Cardiac septum (tissue), 1 donor: ENCODE data around the gene LRRC23. TPM values are rescaled to one million over a fixed set of nuclear protein-coding genes. Genes with fewer than 3 reads are reported as not detected.

Experiments
- DNase-seq: peaks from one replicate; pipeline ENCODE4 v3.0.0-alpha.2; 2020; ENCODE audit warnings: low spot score
- intact Hi-C: fragments of 100-400 bp; cut with DNase I; formaldehyde crosslinking; loops from one replicate; pipeline ENCODE4 v1.14.0; 2022
- total RNA-seq: library from RNA; stranded (reverse); fragmentation: NEBNext Ultra II Directional; extraction: Animal tissue kit (Norgen Biotek cat#: 25700); gene quantifications from one replicate; pipeline ENCODE4 v1.2.1, GENCODE V29; 2021
- donor health status: DM: no; HTN: no; CAD: no.

The LRRC23 gene
- total RNA-seq, 1 donor from 2014 or later: 13.3 TPM

DNA sequence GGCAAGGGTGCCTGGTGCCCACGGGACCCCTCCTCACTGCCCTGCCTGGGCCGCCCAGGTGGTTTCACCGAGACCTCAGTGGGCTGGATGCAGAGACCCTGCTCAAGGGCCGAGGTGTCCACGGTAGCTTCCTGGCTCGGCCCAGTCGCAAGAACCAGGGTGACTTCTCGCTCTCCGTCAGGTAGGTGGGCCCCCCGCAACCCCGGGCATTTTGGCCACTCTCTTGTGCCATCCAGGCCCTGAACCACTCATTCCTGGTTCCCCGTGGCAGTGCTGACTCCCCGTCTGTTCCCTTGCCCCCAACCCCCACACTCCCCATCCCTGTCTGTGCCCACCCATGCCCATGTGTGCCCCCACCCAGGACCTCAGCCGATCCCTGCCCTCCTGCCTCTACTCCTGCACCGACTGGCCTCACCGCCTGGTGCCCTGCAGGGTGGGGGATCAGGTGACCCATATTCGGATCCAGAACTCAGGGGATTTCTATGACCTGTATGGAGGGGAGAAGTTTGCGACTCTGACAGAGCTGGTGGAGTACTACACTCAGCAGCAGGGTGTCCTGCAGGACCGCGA is 47.0 kb downstream of the LRRC23 start:
- intact Hi-C loops: no loop called here
- peak; percentile 77 for DNase-seq

DNA sequence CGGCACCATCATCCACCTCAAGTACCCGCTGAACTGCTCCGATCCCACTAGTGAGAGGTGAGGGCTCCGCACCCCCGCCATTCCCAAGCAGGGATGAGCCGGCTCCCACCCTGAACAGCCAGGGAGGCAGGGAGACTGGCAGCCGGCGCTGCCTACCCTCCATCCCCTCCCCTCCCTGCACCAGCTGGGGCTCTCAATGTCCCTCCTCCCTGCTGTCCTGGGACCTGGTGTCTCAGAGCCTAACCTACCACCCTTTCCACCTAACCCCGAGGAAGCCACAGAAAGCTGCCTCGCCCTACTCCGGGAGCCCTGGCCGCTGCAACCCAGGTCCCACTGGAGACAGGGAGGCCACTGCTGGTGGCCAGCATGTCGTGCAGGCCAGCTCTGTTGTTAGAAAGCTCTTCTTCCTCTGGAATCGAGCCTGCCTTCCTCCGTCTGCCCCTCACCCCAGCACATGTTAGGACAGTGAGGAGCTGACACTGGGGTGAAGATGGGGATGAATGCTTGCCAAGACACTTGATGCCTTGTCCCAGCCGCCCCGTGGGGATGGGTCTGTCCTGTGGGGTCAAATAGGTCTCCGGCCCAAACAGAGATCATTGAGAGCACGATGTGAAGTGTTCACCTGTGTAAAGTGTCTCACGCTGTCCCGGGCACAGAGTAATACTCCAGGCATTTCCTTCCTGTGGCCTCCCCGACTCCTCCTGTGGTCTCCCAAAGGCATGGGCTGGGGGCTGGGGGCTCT is 47.7 kb downstream of the LRRC23 start:
- DNase-seq: peak; percentile 72
- intact Hi-C loops: no loop called here

DNA sequence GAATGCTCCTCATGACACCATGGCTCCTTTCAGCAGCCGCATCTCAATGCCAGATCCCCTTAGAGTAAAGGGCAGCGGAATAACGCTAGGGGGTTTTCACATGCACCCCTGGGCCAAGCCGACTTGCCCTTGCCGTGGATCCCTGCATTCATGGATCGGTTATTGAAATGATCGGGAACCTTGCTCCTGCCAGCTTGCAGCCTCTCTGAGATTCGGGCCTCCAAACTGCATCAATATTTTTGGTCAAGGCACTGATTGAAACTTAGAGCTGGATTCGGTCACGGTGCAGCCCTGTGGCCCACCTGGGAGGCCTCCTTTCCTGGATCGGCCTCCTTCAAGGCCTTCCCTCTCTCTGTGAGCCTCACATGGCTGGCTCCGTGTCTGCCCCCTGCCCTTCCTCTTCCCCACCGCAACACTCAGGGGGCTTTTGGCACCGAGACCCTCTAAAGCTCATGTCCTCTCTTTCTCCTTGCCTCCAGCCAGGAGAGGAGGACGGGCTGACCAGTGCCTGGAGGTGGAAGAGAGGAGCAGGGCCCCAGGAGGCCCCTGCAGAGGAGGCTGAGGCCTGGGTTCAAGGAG is 48.3 kb downstream of the LRRC23 start:
- DNase-seq: no peak
- intact Hi-C loops: no loop called here

DNA sequence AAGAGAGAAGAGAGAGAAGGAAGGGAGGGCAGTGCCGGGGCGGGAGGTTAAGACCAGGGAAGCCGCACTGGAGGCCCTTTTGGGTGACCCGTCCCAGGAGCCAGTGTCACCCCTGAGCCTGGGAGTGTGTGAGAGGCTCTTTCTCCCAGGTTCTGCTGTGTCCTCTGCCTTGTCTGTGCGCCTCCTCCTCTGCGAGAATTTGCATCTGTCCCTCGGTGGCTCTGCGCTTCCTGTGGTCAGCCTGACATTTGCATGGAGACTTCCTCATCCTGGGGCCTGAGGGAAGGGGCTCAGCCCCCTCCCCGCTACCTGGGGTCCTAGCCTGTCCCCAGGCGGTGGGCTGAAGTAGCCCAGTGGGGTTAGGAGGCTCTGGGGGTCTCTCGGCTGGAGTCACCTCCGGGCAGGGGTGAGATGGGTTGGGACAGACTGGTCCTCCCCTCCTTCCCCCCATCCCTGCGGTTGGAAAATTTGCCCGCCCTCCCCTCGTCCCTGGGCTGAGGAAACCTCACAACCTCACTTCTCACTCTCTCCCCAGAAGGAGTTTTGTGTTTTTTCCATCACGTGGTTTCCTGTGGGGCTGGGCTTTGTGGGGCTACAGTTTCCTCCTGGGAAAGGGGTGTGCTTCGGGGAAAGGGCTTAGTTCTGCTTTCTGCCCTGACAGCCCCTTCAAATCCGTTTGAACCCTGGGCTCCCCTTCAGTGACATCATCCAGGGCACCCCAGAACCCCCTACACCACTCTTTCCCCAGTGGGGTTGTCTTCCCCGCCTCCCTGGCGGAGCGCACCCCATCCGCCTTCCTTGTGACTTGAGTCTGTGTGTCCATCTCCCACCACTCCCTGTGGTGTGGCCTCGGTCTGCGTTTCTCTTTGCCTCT is 49.1 kb downstream of the LRRC23 start:
- intact Hi-C loops: no loop called here
- peak; percentile 92 for DNase-seq

DNA sequence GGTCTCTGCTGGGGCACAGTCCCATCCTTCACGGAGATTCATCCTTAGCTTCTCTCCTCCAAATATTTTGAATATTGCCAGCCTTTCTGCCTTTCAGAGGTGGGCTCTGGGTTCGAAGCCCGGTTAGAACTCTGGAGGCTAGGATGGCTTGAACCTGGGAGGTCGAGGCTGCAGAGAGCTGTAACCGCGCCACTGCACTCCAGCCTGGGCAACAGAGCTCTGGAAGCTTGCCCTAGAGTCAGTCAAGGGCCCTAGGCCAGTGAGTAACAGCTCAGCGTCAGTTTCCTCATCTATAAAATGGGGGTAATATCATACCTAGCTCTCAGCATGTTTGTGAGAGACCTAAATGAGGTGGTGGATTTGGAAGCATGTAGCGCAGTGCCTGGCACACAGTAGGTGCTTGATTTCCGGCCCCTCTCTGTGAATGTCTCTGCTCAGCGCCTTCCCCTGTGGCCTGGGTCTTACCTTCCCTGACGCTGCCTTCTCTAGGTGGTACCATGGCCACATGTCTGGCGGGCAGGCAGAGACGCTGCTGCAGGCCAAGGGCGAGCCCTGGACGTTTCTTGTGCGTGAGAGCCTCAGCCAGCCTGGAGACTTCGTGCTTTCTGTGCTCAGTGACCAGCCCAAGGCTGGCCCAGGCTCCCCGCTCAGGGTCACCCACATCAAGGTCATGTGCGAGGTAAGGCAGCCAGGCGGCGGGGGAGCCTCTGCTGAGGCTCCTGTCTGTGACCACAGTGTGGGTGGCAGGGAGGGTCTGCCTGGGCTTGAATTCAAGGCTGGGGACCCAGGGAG is 49.9 kb downstream of the LRRC23 start:
- DNase-seq: peak; percentile 70
- intact Hi-C loops: no loop called here

DNA sequence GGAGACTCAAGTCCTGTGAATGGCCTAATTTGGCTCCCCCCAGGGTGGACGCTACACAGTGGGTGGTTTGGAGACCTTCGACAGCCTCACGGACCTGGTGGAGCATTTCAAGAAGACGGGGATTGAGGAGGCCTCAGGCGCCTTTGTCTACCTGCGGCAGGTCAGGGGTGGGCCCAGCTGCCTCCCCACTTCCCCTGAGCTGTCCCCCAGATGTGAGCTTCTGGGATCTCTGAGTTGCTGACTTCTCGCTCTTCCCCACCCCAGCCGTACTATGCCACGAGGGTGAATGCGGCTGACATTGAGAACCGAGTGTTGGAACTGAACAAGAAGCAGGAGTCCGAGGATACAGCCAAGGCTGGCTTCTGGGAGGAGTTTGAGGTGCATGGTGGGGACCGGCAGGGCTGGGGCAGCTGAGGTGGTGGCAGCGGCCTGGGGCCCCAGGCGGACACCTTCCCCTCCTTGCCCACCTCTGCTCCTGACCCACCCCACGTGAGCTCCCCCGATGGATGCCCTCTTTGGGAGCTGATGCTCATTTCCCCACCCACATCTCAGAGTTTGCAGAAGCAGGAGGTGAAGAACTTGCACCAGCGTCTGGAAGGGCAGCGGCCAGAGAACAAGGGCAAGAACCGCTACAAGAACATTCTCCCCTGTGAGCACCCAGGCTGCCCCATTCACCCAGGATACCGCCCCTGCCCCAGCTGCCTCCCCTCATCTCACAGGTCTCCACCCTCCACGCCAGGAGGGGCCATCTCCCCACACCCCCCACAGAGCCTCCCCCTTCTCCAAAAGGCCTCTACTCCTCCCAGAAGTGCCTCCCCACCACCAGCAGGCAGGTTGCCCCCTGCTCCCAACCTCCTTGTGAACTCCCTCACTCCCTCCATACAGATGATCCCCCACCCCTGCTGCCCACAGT is 50.7 kb downstream of the LRRC23 start:
- intact Hi-C loops: no loop called here
- DNase-seq: peak; percentile 63

DNA sequence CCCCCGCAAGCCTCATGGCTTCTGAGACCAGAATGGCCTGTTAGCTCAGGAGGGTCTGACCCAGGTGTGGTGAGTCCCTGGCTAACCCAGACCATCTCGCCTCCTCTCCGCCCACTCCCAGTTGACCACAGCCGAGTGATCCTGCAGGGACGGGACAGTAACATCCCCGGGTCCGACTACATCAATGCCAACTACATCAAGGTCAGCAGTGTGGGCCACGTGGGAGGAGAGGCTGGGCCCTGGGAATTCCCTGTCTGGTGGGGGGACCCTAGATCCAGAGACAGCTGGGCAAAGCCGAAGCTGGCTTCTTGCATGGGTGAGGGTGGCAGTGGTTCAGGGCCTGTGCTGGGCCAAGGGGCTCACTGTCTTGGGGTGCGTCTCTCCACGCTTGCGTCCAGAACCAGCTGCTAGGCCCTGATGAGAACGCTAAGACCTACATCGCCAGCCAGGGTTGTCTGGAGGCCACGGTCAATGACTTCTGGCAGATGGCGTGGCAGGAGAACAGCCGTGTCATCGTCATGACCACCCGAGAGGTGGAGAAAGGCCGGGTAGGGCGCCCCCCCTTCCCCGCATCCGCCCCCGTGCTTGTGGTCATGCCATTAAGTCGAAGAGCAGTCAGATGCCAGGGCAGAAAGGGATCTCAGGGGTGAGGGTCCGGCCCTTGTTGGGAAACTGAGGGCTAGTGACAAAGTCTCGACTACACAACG is 51.6 kb downstream of the LRRC23 start:
- intact Hi-C loops: no loop called here

DNA sequence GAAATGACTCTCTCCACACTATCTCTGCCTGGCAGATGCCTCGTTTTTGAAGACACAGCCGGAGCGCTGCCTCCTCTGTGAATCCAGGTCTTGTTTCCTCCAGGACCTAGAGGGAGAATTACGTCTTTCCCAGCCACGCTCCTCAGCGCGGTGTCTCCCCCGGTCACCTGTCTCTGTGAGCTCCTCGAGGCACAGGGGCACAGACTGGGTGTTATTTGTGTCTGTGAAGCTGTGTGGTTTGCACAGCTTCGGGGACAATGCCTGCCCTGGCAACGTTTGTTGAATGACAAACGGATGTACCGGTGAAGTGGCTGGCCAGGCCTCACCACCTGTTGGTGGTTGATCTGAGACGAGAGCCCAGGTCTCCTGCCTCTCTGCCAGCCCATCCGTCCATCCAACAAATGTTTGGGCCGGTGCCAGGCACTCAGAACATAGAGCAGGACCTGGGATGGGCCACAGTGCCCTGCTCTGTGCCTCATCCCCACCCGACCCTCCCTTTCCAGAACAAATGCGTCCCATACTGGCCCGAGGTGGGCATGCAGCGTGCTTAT is 52.6 kb downstream of the LRRC23 start:
- peak; percentile 71 for DNase-seq
- intact Hi-C loops: no loop called here

More for the DNA sequence above, 51.6 kb downstream of the LRRC23 start:
- DNase-seq: peak; percentile 75

DNA sequence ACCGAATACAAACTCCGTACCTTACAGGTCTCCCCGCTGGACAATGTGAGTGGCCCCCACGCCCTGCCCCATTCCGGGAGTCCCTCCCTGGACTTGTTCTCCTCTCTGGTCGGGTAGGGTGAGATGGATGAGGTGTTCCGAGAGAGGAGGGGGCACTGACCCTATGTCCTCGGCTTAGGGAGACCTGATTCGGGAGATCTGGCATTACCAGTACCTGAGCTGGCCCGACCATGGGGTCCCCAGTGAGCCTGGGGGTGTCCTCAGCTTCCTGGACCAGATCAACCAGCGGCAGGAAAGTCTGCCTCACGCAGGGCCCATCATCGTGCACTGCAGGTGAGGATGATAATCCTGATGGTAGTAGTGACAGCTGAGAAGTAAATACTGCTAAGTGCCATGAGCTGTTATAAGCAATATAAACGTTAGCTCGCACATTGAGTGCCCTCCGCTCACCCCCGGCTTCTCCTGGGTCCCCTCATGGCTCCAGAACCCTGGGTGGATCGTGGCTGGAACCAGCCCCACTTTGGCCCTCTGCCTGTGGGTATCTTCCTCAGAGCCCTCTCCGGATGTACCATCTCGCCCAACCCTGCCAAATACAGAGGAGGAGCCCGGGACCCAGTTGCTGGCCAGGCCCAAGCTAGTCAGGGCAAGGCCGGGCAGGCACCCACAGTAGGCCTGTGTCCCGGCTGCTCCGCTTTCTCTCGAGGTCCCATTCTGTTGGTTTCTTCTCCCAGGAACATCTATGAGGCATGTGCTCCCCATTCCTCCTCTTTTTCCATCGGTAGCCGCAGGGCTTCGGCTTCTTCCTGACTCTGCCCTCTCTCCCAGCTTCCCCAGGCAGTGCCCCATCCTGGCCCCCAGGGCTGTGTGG is 53.4 kb downstream of the LRRC23 start:
- intact Hi-C loops: no loop called here
- no peak for DNase-seq

DNA sequence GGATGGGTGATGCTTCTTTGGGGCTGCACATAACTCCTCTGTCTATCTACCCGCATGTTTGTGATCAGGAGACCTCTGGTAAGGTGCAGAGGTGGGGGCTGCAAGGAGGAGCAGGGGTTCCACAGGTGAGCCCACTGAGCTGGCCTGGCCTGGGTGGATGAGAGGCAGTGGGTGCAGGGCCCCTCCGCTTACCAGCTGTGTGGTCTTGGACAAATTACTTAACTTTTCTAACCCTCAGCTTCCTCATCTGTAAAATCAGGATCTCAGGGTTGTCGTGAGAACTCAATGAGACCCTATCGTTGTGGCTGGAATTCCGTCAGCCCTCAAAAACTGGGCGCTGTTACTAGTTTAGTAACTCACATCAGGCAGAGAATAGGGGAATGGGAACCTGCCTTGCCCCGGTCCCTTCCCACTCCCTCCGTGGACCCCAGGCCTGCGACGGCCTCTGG is 54.0 kb downstream of the LRRC23 start:
- intact Hi-C loops: no loop called here

DNA sequence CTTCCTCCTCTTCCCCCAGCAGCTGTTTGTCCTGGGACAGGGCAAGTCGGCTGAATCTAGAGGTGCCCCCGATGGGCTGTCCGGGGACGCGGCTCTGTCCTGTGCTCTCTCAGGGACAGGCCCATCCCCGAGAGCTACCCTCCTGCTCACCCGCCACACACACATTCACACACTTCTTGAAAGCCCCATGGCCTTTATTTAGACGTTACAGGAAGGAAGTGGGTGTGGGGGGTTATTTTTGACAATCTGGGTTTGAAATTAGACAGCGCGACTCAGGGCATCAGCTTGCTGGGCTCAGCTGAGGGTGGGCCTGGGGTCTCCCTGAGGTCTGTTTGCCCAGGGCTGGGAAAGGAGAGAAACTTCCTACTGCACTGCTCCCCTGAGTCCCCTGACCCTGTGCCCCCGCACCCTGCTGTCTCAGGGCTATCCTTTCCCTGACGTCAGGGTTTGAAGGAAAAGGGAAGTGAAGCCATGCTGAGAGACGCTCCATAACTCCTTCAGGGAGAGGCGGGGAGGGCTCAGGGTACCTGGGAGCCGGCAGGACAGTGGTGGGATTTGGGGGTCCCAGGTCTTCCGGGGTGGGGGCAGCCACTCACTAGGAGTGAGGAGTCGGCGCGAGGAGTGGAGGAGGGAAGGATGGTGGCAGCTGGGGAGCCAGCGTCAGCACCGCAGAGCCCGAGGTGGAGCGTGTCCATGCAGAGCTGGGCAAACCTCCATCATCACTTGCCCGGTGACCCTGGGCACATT is 54.6 kb downstream of the LRRC23 start:
- intact Hi-C loops: no loop called here
- no peak for DNase-seq

More for the DNA sequence above, 54.0 kb downstream of the LRRC23 start:
- DNase-seq: no peak

DNA sequence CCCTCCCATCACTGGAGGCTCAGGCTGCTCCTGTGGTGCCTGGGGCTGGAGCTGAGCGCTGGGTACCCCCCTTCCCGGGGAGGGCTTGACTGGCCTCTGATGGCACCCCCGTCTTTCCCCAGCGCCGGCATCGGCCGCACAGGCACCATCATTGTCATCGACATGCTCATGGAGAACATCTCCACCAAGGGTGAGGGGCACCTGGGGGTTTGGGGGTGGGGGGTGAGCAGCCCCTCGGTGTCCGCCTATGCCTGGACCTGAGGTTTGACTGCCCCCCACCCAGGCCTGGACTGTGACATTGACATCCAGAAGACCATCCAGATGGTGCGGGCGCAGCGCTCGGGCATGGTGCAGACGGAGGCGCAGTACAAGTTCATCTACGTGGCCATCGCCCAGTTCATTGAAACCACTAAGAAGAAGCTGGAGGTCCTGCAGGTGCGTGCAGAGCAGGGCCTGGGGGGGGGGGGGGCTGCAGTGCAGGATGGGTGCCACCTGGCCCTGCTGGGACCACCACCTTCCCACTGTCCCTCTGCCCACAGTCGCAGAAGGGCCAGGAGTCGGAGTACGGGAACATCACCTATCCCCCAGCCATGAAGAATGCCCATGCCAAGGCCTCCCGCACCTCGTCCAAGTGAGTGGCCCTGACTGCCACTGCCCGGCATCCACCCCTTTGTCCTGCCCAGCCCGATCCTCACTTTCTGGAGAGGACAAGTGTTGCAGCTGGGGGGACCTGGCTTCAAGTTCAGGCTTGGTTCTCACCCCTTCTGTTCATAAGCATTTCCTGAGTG is 55.4 kb downstream of the LRRC23 start:
- DNase-seq: no peak
- intact Hi-C loops: no loop called here

DNA sequence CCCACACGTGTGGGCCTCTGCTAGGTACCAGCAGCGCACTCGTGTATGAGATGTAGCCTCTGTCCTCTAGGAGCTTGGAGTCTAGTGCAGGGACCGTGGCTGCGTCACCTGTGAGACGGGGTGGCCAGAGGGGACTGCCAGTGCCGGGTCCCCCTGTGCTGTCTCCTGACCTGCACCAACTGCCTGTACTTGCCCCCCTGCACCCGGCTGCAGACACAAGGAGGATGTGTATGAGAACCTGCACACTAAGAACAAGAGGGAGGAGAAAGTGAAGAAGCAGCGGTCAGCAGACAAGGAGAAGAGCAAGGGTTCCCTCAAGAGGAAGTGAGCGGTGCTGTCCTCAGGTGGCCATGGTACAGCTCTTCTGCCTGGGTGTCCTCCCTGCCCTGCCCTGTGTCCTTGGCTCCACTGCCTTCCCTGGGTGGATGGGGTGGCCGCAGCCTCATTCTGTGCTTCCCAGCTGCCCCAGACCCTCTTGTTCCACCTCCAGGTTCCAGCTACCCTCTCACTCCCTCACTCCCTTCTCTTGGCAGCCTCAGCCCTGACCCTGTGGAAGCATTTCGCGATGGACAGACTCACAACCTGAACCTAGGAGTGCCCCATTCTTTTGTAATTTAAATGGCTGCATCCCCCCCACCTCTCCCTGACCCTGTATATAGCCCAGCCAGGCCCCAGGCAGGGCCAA is 56.1 kb downstream of the LRRC23 start:
- no peak for DNase-seq
- intact Hi-C loops: no loop called here

DNA sequence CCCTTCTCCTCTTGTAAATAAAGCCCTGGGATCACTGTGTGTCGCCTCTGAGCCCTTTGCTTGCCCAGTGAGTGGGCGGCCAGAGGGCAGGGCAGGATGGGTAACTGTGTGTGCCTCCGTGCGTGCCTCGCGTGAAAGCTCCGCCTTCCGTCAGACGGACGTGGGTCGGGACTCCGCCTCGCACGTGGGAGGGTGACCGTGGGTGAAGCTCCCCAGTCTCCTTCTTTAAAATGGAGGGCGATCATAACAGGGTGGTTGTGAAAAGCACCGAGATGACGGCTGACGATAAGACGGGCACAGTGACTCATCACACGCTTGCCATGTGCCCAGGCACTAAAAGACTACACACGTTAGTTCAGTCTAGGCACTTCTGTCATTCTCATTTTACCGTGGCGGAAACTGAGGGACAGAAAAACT is 56.7 kb downstream of the LRRC23 start:
- peak; percentile 80 for DNase-seq
- intact Hi-C loops: no loop called here
